Thoracic aorta (tissue), 2 donors: Measurements from ENCODE around the gene CAMK1D. TPM values are rescaled to one million over a fixed set of nuclear protein-coding genes. Genes with fewer than 3 reads are reported as not detected.

Source experiments
- ATAC-seq: fragments of 150-250 bp; one replicate; pipeline ENCODE4 v1.8.0; 2017; ENCODE audit warnings: low read depth; ENCODE audit not compliant: insufficient number of reproducible peaks, low FRiP score
- DNase-seq: peaks from one replicate; pipeline ENCODE4 v3.0.0-alpha.2; 2020; ENCODE audit warnings: low spot score
- H3K27ac ChIP-seq, 2 donors: fragments of 200-600 bp; sonication (generic); 1 replicate in 1 of 2; 2 replicates in 1 of 2; pipeline ENCODE4 v1.5.1; 2016; ENCODE audit warnings: mild to moderate bottlenecking in 2 of 2, moderate library complexity in 2 of 2
- H3K27me3 ChIP-seq: fragments of 200-600 bp; sonication (generic); replicated peaks from 2 replicates; pipeline ENCODE4 v1.6.0; 2016; ENCODE audit warnings: mild to moderate bottlenecking; ENCODE audit not compliant: insufficient read depth
- H3K36me3 ChIP-seq: fragments of 200-600 bp; sonication (generic); one replicate; pipeline ENCODE4 v1.5.1; 2016
- H3K4me1 ChIP-seq, 2 donors: fragments of 200-600 bp; sonication (generic); 1 replicate in 1 of 2; 2 replicates in 1 of 2; pipeline versions ENCODE4 v1.5.1 to v1.6.0; 2016; ENCODE audit warnings: low read depth in 2 of 2, mild to moderate bottlenecking in 1 of 2; ENCODE audit not compliant: control insufficient read depth in 1 of 2
- H3K4me3 ChIP-seq: fragments of 200-600 bp; sonication (generic); 2 replicates; pipeline ENCODE4 v1.5.1; 2016; ENCODE audit warnings: mild to moderate bottlenecking
- H3K9me3 ChIP-seq: fragments of 200-600 bp; sonication (generic); 2 replicates; pipeline ENCODE4 v1.5.1; 2016
- total RNA-seq, 2 donors: library from RNA; depleted of rRNA; stranded (reverse); fragments of >200 nt; gene quantifications; one replicate each; pipeline versions ENCODE4 v1.1.0 to v1.2.3, GENCODE V29; 2016
- TF ChIP-seq, protein P1 (sequence below): fragments of 200-600 bp; sonication (generic); IDR thresholded peaks from one replicate; pipeline ENCODE4 v1.5.1; 2019; ENCODE audit warnings: antibody characterized with exemption

CAMK1D gene
- total RNA-seq, 2 donors from 2014 or later = 8.7 to 11.2 TPM

DNA sequence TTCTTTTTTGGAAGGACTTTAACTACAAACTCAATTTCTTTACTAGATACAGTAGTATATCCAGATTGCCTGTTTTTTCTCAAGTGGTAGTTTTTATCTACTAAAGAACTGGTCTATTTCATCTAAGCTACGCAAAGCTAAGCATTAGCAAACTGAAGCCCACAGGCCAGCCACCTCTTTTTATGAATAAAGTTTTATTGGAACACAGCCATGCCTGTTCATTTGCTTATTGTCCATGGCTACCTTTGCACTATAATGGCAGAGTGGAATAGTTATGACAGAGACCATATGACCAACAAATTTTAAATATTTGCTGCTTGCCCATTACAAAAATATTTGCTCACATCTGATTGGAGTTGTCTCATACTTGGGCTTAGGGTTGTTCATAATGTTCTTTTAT lies 168.7 kb downstream of the CAMK1D start:
- TF ChIP-seq, protein P1, sequence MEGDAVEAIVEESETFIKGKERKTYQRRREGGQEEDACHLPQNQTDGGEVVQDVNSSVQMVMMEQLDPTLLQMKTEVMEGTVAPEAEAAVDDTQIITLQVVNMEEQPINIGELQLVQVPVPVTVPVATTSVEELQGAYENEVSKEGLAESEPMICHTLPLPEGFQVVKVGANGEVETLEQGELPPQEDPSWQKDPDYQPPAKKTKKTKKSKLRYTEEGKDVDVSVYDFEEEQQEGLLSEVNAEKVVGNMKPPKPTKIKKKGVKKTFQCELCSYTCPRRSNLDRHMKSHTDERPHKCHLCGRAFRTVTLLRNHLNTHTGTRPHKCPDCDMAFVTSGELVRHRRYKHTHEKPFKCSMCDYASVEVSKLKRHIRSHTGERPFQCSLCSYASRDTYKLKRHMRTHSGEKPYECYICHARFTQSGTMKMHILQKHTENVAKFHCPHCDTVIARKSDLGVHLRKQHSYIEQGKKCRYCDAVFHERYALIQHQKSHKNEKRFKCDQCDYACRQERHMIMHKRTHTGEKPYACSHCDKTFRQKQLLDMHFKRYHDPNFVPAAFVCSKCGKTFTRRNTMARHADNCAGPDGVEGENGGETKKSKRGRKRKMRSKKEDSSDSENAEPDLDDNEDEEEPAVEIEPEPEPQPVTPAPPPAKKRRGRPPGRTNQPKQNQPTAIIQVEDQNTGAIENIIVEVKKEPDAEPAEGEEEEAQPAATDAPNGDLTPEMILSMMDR = no peak
- no peaks in the 10 kb centered on the region for H3K4me1 ChIP-seq
- H3K27me3 ChIP-seq = no peaks in the 10 kb centered on the region
- H3K27ac ChIP-seq = no peak overlapping the region
- H3K4me3 ChIP-seq = no peak overlapping the region
- DNase-seq (no peak), ATAC-seq (no peak)
- no peaks in the 10 kb centered on the region for H3K36me3 ChIP-seq
- H3K9me3 ChIP-seq = no peaks in the 10 kb centered on the region

DNA sequence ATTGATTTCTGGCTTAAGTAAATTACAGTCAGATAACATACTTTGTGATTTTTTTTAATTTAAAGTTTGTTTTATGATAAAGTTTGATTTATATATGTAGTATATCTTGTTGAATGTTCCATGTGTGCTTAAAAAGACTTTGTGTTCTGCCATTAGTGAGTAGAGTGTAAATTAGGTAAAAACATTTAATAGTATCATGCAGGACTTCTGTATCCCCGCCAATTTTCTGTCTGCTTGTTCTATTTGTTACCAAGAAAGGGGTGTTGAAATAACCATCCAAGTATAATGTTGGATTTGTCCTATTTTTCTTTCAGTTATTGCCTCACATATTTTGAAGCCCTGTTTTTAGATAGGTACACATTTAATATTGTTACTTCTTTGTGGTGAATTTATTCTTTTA lies 172.1 kb downstream of the CAMK1D start:
- H3K27me3 ChIP-seq = no peaks in the 10 kb centered on the region
- TF ChIP-seq, protein P1 = no peak
- DNase-seq (no peak), ATAC-seq (no peak)
- no peak overlapping the region for H3K4me3 ChIP-seq
- no peaks in the 10 kb centered on the region for H3K4me1 ChIP-seq
- H3K9me3 ChIP-seq = no peaks in the 10 kb centered on the region
- H3K36me3 ChIP-seq = no peaks in the 10 kb centered on the region
- H3K27ac ChIP-seq = no peak overlapping the region

DNA sequence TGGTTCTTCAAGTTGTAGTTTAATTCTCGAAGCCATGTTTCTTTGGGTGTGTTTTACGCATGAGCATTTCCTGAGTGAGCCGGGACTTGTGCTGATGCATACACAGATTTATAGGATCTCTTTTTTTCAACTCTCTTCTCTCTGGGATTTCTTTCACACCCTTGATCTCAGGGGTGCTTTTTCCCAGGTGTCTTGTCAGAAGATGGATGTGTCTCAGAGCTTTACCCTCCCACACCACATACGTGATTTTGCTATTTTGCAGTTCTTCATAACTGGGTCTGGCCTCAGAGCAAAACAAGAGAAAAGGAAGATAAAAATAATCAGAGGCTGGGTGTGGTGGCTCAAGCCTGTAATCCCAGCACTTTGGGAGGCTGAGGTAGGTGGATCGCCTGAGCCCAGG lies 177.0 kb downstream of the CAMK1D start:
- H3K4me1 ChIP-seq = peaks cover 0 to 8% of the 10 kb centered on the region in 2 donors
- ATAC-seq = no peak
- H3K27me3 ChIP-seq = no peaks in the 10 kb centered on the region
- DNase-seq = no peak
- TF ChIP-seq, protein P1 = no peak
- H3K4me3 ChIP-seq = no peak overlapping the region
- no peak overlapping the region for H3K27ac ChIP-seq
- H3K9me3 ChIP-seq = no peaks in the 10 kb centered on the region
- no peaks in the 10 kb centered on the region for H3K36me3 ChIP-seq

DNA sequence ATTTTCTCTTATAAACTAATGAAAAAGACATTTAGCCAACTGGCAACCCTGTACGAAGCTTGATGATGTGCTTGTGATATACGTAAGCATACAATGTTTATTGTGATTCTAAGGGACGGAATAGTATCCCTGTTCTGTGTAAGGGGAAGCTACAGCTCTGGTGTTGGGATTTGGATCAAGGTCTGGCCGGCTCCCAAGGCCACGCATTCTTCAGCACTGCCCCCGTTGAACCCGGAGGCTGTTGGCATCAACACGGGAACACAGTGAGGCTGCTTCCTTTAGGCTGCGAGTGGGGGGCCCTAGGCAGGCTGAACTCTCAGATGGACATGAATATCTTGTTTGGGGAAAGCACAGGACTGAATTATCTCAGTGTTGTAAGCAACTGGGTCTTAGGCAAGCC lies 180.6 kb downstream of the CAMK1D start:
- Histone ChIP-seq H3K36me3 (no peaks in the 10 kb centered on the region), H3K27ac (no peak overlapping the region), H3K27me3 (no peaks in the 10 kb centered on the region), H3K4me3 (no peak overlapping the region), H3K9me3 (no peaks in the 10 kb centered on the region), H3K4me1 (peaks cover 0 to 8% of the 10 kb centered on the region in 2 donors)
- TF ChIP-seq, protein P1 = no peak
- no peak for DNase-seq
- no peak for ATAC-seq

DNA sequence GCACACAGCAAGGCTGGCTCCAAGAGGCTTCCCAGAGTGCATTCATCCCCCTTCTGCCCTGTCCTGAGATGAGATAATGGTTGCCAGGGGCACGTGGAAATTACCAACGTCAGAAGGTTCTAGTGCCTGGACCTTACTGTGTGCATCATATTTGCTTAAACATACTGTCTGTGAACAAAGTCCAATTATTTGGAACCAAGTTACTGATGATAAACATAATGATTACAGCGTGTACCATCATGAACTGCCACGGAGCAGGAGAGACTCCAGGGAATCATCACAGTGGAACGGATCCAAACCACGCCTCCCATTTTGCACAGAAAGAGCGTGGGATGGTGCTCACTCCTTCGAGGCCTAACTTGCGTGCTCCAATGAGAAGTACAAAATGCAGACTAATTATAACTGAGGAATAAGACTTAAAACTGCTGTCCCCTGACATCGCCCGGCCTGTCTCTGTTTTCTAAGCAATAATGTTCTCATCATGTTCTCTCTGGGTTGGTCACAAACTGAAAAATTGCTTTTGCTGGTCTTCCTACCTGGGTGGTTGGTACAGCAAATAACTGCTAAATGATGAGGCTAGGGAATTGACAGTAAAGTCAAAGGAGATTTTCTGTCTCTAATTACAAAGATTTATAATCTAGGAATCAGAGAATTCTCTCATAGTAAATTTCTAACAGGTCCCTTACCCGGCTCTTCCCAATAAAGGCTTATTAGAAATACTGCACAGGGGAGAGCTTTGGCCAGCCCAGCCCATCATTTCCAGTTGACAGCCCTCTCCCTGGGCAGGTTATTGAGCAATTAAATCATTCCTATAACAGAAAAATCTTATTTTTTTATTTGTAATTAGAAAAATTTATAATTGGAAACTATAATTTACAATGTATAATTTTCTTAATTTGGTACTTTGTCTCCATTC lies 182.2 kb downstream of the CAMK1D start:
- H3K4me1 ChIP-seq = peaks cover 0 to 8% of the 10 kb centered on the region in 2 donors
- H3K9me3 ChIP-seq = no peaks in the 10 kb centered on the region
- DNase-seq (no peak), ATAC-seq (no peak)
- H3K27me3 ChIP-seq = no peaks in the 10 kb centered on the region
- H3K27ac ChIP-seq = no peak overlapping the region
- TF ChIP-seq, protein P1 = no peak
- no peak overlapping the region for H3K4me3 ChIP-seq
- H3K36me3 ChIP-seq = no peaks in the 10 kb centered on the region
